Tibial artery (tissue), 4 donors: ENCODE measurements around the gene SLC39A11.

Source experiments
- DNase-seq, 2 donors: peaks; one replicate each; pipeline ENCODE4 v3.0.0-alpha.2; 2019
- H3K27ac ChIP-seq, 2 donors: fragments of 200-600 bp; sonication (generic) in 1 of 2; 1 replicate in 1 of 2; 2 replicates in 1 of 2; pipeline ENCODE4 v1.5.1; 2018 to 2019; ENCODE audit warnings: mild to moderate bottlenecking in 1 of 2
- H3K27me3 ChIP-seq, 2 donors: fragments of 200-600 bp; sonication (generic) in 1 of 2; one replicate each; pipeline versions ENCODE4 v1.5.1 to v1.6.0; 2016 to 2019
- H3K36me3 ChIP-seq, 3 donors: fragments of 200-600 bp; sonication (generic) in 2 of 3; one replicate each; pipeline ENCODE4 v1.5.1; 2016 to 2019; ENCODE audit warnings: mild to moderate bottlenecking in 2 of 3
- H3K4me1 ChIP-seq, 4 donors: fragments of 200-600 bp; sonication (generic) in 2 of 4; 1 replicate in 3 of 4; 2 replicates in 1 of 4; pipeline ENCODE4 v1.5.1; 2016 to 2019
- H3K4me3 ChIP-seq, 2 donors: fragments of 200-600 bp; sonication (generic) in 1 of 2; 1 replicate in 1 of 2; 2 replicates in 1 of 2; pipeline ENCODE4 v1.5.1; 2018 to 2019; ENCODE audit warnings: mild to moderate bottlenecking in 2 of 2
- H3K9me3 ChIP-seq, 3 donors: fragments of 200-600 bp; sonication (generic) in 1 of 3; one replicate each; pipeline ENCODE4 v1.5.1; 2016 to 2019
- CTCF ChIP-seq, 2 experiments: fragments of 200-600 bp in 1 of 2; fragments of 450-650 bp in 1 of 2; IDR thresholded peaks; one replicate each; pipeline ENCODE4 v1.5.1; 2017 to 2019; ENCODE audit warnings: antibody characterized with exemption in 2 of 2, mild to moderate bottlenecking in 1 of 2, moderate library complexity in 1 of 2
- intact Hi-C: fragments of 100-400 bp; cut with DNase I; formaldehyde crosslinking; loops from one replicate; pipeline ENCODE4 v1.15.0; 2023; ENCODE audit warnings: low total_unique reads

The SLC39A11 gene

GRCh38 chr17:72684405-72685020 lies 408.0 kb downstream of the SLC39A11 start:
- no peaks in the 10 kb centered on the region for H3K9me3 ChIP-seq
- no peak overlapping the region for H3K4me3 ChIP-seq
- intact Hi-C loops, result no loop called here
- TF ChIP-seq CTCF (IDR thresholded peaks at IDR 0.05), result no peak
- peaks cover 0 to 19% (median 15%) of the 10 kb centered on the region in 4 donors for H3K4me1 ChIP-seq
- DNase-seq, result no peak
- H3K27ac ChIP-seq, result peak overlapping the region in 1 of 2 donors; percentile 15
- H3K27me3 ChIP-seq, result no peaks in the 10 kb centered on the region
- H3K36me3 ChIP-seq, result no peaks in the 10 kb centered on the region

- peak overlapping the region in 1 of 2 donors; percentile 15 for H3K27ac ChIP-seq
- peak in 1 of 2 donors; percentile 72 for DNase-seq
- H3K27me3 ChIP-seq, result no peaks in the 10 kb centered on the region
Observed at GRCh38 chr17:72683506-72684404, 408.7 kb downstream of the SLC39A11 start.

GRCh38 chr17:72682605-72683004 lies 409.9 kb downstream of the SLC39A11 start:
- H3K9me3 ChIP-seq, result no peaks in the 10 kb centered on the region
- TF ChIP-seq CTCF (IDR thresholded peaks at IDR 0.05), result no peak
- H3K27ac ChIP-seq, result no peak overlapping the region
- intact Hi-C loops, result no loop called here
- no peak overlapping the region for H3K4me3 ChIP-seq
- peaks cover 0 to 19% (median 15%) of the 10 kb centered on the region in 4 donors for H3K4me1 ChIP-seq
- DNase-seq, result no peak
- H3K27me3 ChIP-seq, result no peaks in the 10 kb centered on the region
- H3K36me3 ChIP-seq, result no peaks in the 10 kb centered on the region

More at GRCh38 chr17:72683506-72684404, 408.7 kb downstream of the SLC39A11 start:
- H3K4me1 ChIP-seq, result peaks cover 0 to 19% (median 15%) of the 10 kb centered on the region in 4 donors
- no peaks in the 10 kb centered on the region for H3K36me3 ChIP-seq
- no peak overlapping the region for H3K4me3 ChIP-seq
- no peaks in the 10 kb centered on the region for H3K9me3 ChIP-seq
- intact Hi-C loops, result no loop called here
- TF ChIP-seq CTCF (IDR thresholded peaks at IDR 0.05), result no peak

GRCh38 chr17:72681844-72682243 lies 410.6 kb downstream of the SLC39A11 start:
- no peak for DNase-seq
- Histone ChIP-seq H3K9me3 (no peaks in the 10 kb centered on the region), H3K27me3 (no peaks in the 10 kb centered on the region), H3K27ac (no peak overlapping the region), H3K4me3 (no peak overlapping the region), H3K36me3 (no peaks in the 10 kb centered on the region), H3K4me1 (peaks cover 0 to 19% (median 15%) of the 10 kb centered on the region in 4 donors)
- no peak for TF ChIP-seq CTCF (IDR thresholded peaks at IDR 0.05)
- intact Hi-C loops, result no loop called here

- Histone ChIP-seq H3K36me3 (no peaks in the 10 kb centered on the region), H3K9me3 (no peaks in the 10 kb centered on the region), H3K4me3 (no peak overlapping the region), H3K27me3 (no peaks in the 10 kb centered on the region), H3K4me1 (peaks cover 0 to under 1% (median 0%) of the 10 kb centered on the region in 4 donors), H3K27ac (no peak overlapping the region)
- intact Hi-C loops, result loop anchor here (1.0 kb wide), 1 partner anchor 13 kb away; no protein-coding TSS in a partner anchor
- TF ChIP-seq CTCF (IDR thresholded peaks at IDR 0.05), result no peak
- no peak for DNase-seq
Observed at GRCh38 chr17:72677714-72678390, 414.6 kb downstream of the SLC39A11 start.
